HEK293 (cell line): ENCODE data around the gene ASPSCR1.

ENCODE experiments used
- CTCF ChIA-PET: fragments of 350-600 bp; formaldehyde crosslinking; extraction: SDS; loops from one replicate; lab custom pipeline; 2021; ENCODE audit warnings: antibody characterized with exemption; lab: Yijun Ruan, JAX
- POLR2A ChIA-PET: fragments of 300-600 bp; formaldehyde crosslinking; extraction: SDS; loops from one replicate; lab custom pipeline; 2020; ENCODE audit warnings: antibody characterized with exemption, inconsistent platforms; lab: Yijun Ruan, JAX
- H3K27ac ChIP-seq: fragments of 200-500 bp; sonication (Bioruptor generic); 2 replicates; pipeline ENCODE4 v1.5.1; 2014; ENCODE audit warnings: low read depth, low read length, control low read depth, inconsistent platforms; ENCODE audit errors: extremely low read depth
- H3K36me3 ChIP-seq, 2 experiments: fragments of 200-500 bp in 1 of 2; sonication (Bioruptor generic) in 1 of 2; 1 replicate in 1 of 2; 2 replicates in 1 of 2; pipeline ENCODE4 v1.5.1; 2014 to 2017; ENCODE audit warnings: inconsistent platforms in 2 of 2, low read length in 2 of 2; ENCODE audit not compliant: control insufficient read depth in 2 of 2, insufficient read depth in 1 of 2
- H3K4me1 ChIP-seq: fragments of 200-500 bp; sonication (Bioruptor generic); 2 replicates; pipeline ENCODE4 v1.5.1; 2014; ENCODE audit warnings: mild to moderate bottlenecking, low read length, inconsistent platforms; ENCODE audit not compliant: control insufficient read depth, insufficient read depth
- H3K4me3 ChIP-seq: 2 replicates; pipeline ENCODE4 v1.5.1; 2011; ENCODE audit warnings: low read depth, mild to moderate bottlenecking, control low read depth, low read length, moderate library complexity
- H3K9me3 ChIP-seq: fragments of 200-500 bp; sonication (Bioruptor generic); 2 replicates; pipeline ENCODE4 v1.5.1; 2014; ENCODE audit warnings: low read depth, low read length, inconsistent platforms; ENCODE audit not compliant: control insufficient read depth, insufficient read depth
- BCL11A ChIP-seq: fragments of 450-650 bp; formaldehyde crosslinking; IDR thresholded peaks from 2 replicates; pipeline ENCODE4 v1.5.1; 2016; ENCODE audit warnings: low read depth, missing biosample characterization, missing genetic modification characterization
- EGR2 ChIP-seq: fragments of 450-650 bp; formaldehyde crosslinking; IDR thresholded peaks from 2 replicates; pipeline ENCODE4 v1.5.1; 2016; ENCODE audit warnings: low read depth, missing biosample characterization, missing genetic modification characterization
- GFI1B ChIP-seq: fragments of 450-650 bp; formaldehyde crosslinking; IDR thresholded peaks from 2 replicates; pipeline ENCODE4 v1.5.1; 2016; ENCODE audit warnings: missing biosample characterization, missing genetic modification characterization
- GLI4 ChIP-seq: fragments of 450-650 bp; formaldehyde crosslinking; IDR thresholded peaks from 2 replicates; pipeline ENCODE4 v1.5.1; 2016; ENCODE audit warnings: missing biosample characterization, missing genetic modification characterization
- KLF1 ChIP-seq: fragments of 450-650 bp; formaldehyde crosslinking; IDR thresholded peaks from 2 replicates; pipeline ENCODE4 v1.5.1; 2016; ENCODE audit warnings: missing biosample characterization, missing genetic modification characterization
- PRDM4 ChIP-seq: fragments of 450-650 bp; formaldehyde crosslinking; IDR thresholded peaks from 2 replicates; pipeline ENCODE4 v1.5.1; 2017; ENCODE audit warnings: missing biosample characterization, missing genetic modification characterization
- ZBTB21 ChIP-seq: fragments of 450-650 bp; formaldehyde crosslinking; IDR thresholded peaks from 2 replicates; pipeline ENCODE4 v1.5.1; 2017; ENCODE audit warnings: missing biosample characterization, missing genetic modification characterization
- ZEB2 ChIP-seq: fragments of 450-650 bp; formaldehyde crosslinking; IDR thresholded peaks from 2 replicates; pipeline ENCODE4 v1.5.1; 2016; ENCODE audit warnings: missing biosample characterization, missing genetic modification characterization
- ZFHX2 ChIP-seq: fragments of 450-650 bp; formaldehyde crosslinking; conservative IDR thresholded peaks from 2 replicates; pipeline ENCODE4 v1.5.1; 2016; ENCODE audit warnings: missing biosample characterization, missing genetic modification characterization
- ZFP3 ChIP-seq: fragments of 450-650 bp; formaldehyde crosslinking; IDR thresholded peaks from 2 replicates; pipeline ENCODE4 v1.5.1; 2016; ENCODE audit warnings: low read depth, missing biosample characterization, missing genetic modification characterization
- ZFP37 ChIP-seq: fragments of 450-650 bp; formaldehyde crosslinking; IDR thresholded peaks from 2 replicates; pipeline ENCODE4 v1.5.1; 2016; ENCODE audit warnings: missing biosample characterization, missing genetic modification characterization
- ZNF18 ChIP-seq: fragments of 450-650 bp; formaldehyde crosslinking; IDR thresholded peaks from 2 replicates; pipeline ENCODE4 v1.5.1; 2016; ENCODE audit warnings: missing biosample characterization, missing genetic modification characterization
- ZNF202 ChIP-seq: fragments of 450-650 bp; formaldehyde crosslinking; IDR thresholded peaks from 2 replicates; pipeline ENCODE4 v1.5.1; 2016; ENCODE audit warnings: missing biosample characterization, missing genetic modification characterization, borderline replicate concordance
- ZNF248 ChIP-seq: fragments of 450-650 bp; formaldehyde crosslinking; IDR thresholded peaks from 2 replicates; pipeline ENCODE4 v1.5.1; 2017; ENCODE audit warnings: missing biosample characterization, missing genetic modification characterization
- ZNF266 ChIP-seq: fragments of 450-650 bp; formaldehyde crosslinking; IDR thresholded peaks from 2 replicates; pipeline ENCODE4 v1.5.1; 2016; ENCODE audit warnings: missing biosample characterization, missing genetic modification characterization, low read depth
- ZNF292 ChIP-seq: fragments of 450-650 bp; formaldehyde crosslinking; IDR thresholded peaks from 2 replicates; pipeline ENCODE4 v1.5.1; 2016; ENCODE audit warnings: low read depth, missing biosample characterization, missing genetic modification characterization, borderline replicate concordance
- ZNF518A ChIP-seq: fragments of 450-650 bp; formaldehyde crosslinking; conservative IDR thresholded peaks from 2 replicates; pipeline ENCODE4 v1.5.1; 2016; ENCODE audit warnings: low read depth, missing biosample characterization, missing genetic modification characterization
- ZNF658 ChIP-seq: fragments of 450-650 bp; formaldehyde crosslinking; IDR thresholded peaks from 2 replicates; pipeline ENCODE4; 2016; ENCODE audit warnings: missing biosample characterization, missing genetic modification characterization
- ZNF707 ChIP-seq: fragments of 450-650 bp; formaldehyde crosslinking; IDR thresholded peaks from 2 replicates; pipeline ENCODE4 v1.5.1; 2016; ENCODE audit warnings: missing biosample characterization, missing genetic modification characterization
- ZNF768 ChIP-seq: fragments of 450-650 bp; formaldehyde crosslinking; IDR thresholded peaks from 2 replicates; pipeline ENCODE4 v1.5.1; 2018; ENCODE audit warnings: missing biosample characterization, mild to moderate bottlenecking, missing genetic modification characterization
- ZSCAN18 ChIP-seq: fragments of 450-650 bp; formaldehyde crosslinking; IDR thresholded peaks from 2 replicates; pipeline ENCODE4 v1.5.1; 2016; ENCODE audit warnings: missing biosample characterization, missing genetic modification characterization
- TF ChIP-seq, protein P1 (sequence below): fragments of 450-650 bp; formaldehyde crosslinking; IDR thresholded peaks from 2 replicates; pipeline ENCODE4 v1.5.1; 2016; ENCODE audit warnings: missing biosample characterization, missing genetic modification characterization, low read depth

The ASPSCR1 gene

GRCh38 chr17:81995463-81996231, 18.2 kb downstream of the ASPSCR1 start:
- no peaks in the 10 kb centered on the region for H3K9me3 ChIP-seq
- H3K36me3 ChIP-seq = peaks cover 0 to 7% of the 10 kb centered on the region in 2 experiments; a peak in 1 of 3 replicates
- no peak overlapping the region for H3K4me3 ChIP-seq
- ChIA-PET CTCF (interaction anchor here (0.7 to 1.4 kb wide), 5 partner anchors 8 to 36 kb away, joined by 3 to 6 read pairs (median 4); no protein-coding TSS in a partner anchor), POLR2A (no interaction called here)
- peaks cover 7% of the 10 kb centered on the region for H3K4me1 ChIP-seq
- no peak for TF ChIP-seq ZNF248 (tag by site-specific recombination)
- TF ChIP-seq ZNF266 = no peak
- no peak for TF ChIP-seq ZNF707 (tag by site-specific recombination)
- TF ChIP-seq ZSCAN18 = no peak
- TF ChIP-seq ZEB2 = no peak
- TF ChIP-seq BCL11A (tag by site-specific recombination) = no peak
- TF ChIP-seq ZFP37 = no peak
- TF ChIP-seq, protein P1, sequence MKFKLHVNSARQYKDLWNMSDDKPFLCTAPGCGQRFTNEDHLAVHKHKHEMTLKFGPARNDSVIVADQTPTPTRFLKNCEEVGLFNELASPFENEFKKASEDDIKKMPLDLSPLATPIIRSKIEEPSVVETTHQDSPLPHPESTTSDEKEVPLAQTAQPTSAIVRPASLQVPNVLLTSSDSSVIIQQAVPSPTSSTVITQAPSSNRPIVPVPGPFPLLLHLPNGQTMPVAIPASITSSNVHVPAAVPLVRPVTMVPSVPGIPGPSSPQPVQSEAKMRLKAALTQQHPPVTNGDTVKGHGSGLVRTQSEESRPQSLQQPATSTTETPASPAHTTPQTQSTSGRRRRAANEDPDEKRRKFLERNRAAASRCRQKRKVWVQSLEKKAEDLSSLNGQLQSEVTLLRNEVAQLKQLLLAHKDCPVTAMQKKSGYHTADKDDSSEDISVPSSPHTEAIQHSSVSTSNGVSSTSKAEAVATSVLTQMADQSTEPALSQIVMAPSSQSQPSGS (tag by site-specific recombination) = no peak
- no peak for TF ChIP-seq ZBTB21 (tag by site-specific recombination)
- no peak for TF ChIP-seq ZNF202 (tag by site-specific recombination)
- no peak for TF ChIP-seq ZFHX2 (tag by site-specific recombination)
- no peak for TF ChIP-seq ZNF292 (tag by site-specific recombination)
- TF ChIP-seq GFI1B (tag by site-specific recombination) = no peak
- TF ChIP-seq ZNF18 (tag by site-specific recombination) = no peak
- no peak for TF ChIP-seq ZNF768 (tag by site-specific recombination)
- TF ChIP-seq ZFP3 = no peak
- no peak overlapping the region for H3K27ac ChIP-seq

- no peaks in the 10 kb centered on the region for H3K9me3 ChIP-seq
- ChIA-PET POLR2A (no interaction called here), CTCF (interaction anchor here (1.0 to 1.4 kb wide), 2 partner anchors 34 to 37 kb away, joined by 3 to 6 read pairs; no protein-coding TSS in a partner anchor)
- H3K27ac ChIP-seq = no peak overlapping the region
- H3K4me3 ChIP-seq = no peak overlapping the region
- H3K36me3 ChIP-seq = peaks cover 0 to 6% of the 10 kb centered on the region in 2 experiments; a peak in 1 of 3 replicates
- peaks cover 7% of the 10 kb centered on the region for H3K4me1 ChIP-seq
- TF ChIP-seq ZFHX2 (tag by site-specific recombination) (peak; percentile 28; the same call in 1 of the 2 replicates), EGR2 (peak; percentile 39; the same call in 1 of the 2 replicates), GLI4 (tag by site-specific recombination) (no peak), PRDM4 (tag by site-specific recombination) (no peak), ZNF658 (tag by site-specific recombination) (no peak), ZNF518A (tag by site-specific recombination) (no peak), KLF1 (tag by site-specific recombination) (no peak)
- TF ChIP-seq, all 188 proteins: peak for 2
Observed at GRCh38 chr17:81996232-81996756, 18.9 kb downstream of the ASPSCR1 start.
